Fibroblast of lung (primary cell): ENCODE results near the gene DBH.

Experiments
- EZH2 ChIP-seq: IDR thresholded peaks from 2 replicates; pipeline ENCODE4 v1.5.1; 2012; ENCODE audit warnings: low read length, control low read depth, mild to moderate bottlenecking; ENCODE audit errors: missing control alignments
- TF ChIP-seq, protein P1 (sequence below), 2 donors: IDR thresholded peaks in 1 of 2; conservative IDR thresholded peaks in 1 of 2; 1 replicate in 1 of 2; 2 replicates in 1 of 2; pipeline ENCODE4 v1.5.1; 2011 to 2012; ENCODE audit warnings: low read length in 2 of 2, control low read depth in 1 of 2, inconsistent platforms in 1 of 2, low read depth in 1 of 2, mild to moderate bottlenecking in 1 of 2

DNA sequence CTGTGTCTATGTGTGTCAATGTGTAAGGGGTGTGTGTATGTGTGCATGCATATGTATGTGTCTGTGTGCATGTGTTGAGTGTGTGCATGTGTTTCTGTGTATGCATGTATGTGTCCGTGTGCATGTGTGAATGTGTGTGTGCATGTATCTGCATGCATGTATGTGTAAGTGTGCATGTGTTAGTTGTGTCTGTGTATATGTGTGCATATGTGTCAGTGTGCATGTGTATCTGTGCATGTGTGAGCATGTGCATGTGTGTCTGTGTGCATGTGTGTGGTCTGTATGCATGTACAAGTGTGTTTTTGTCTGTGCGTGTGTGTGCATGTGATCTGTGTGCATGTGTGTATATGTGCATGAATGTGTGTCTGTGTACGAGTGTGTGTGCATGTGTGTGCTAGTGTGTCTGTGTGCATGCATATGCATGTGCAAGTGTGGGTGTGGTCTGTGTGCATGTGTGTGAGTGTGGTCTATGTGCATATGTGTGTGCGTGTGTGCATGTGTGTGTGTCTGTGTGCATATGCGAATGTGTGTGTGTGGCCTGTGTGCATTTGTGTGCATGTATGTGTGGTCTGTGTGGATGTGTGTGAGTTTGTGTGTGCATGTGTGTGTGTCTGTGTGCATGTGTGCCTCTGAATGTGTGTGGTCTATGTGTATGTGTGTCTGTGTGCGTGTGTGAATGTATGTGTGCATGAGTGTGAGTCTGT lies 36.5 kb upstream of the DBH start:
- TF ChIP-seq, protein P1, sequence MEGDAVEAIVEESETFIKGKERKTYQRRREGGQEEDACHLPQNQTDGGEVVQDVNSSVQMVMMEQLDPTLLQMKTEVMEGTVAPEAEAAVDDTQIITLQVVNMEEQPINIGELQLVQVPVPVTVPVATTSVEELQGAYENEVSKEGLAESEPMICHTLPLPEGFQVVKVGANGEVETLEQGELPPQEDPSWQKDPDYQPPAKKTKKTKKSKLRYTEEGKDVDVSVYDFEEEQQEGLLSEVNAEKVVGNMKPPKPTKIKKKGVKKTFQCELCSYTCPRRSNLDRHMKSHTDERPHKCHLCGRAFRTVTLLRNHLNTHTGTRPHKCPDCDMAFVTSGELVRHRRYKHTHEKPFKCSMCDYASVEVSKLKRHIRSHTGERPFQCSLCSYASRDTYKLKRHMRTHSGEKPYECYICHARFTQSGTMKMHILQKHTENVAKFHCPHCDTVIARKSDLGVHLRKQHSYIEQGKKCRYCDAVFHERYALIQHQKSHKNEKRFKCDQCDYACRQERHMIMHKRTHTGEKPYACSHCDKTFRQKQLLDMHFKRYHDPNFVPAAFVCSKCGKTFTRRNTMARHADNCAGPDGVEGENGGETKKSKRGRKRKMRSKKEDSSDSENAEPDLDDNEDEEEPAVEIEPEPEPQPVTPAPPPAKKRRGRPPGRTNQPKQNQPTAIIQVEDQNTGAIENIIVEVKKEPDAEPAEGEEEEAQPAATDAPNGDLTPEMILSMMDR (conservative IDR thresholded peaks at IDR 0.05 in 1 of 2, IDR thresholded peaks at IDR 0.05 in 1 of 2; ENCODE audit: low read depth in 1 of 2, low read length in 2 of 2): no peak
- no peak for TF ChIP-seq EZH2
